Immature natural killer cell (primary cell): ENCODE measurements around the gene UBE2J2. TPM values are rescaled to one million over a fixed set of nuclear protein-coding genes. Genes with fewer than 3 reads are reported as not detected.
A peak's percentile ranks its signal among the peaks of the same experiment; 100 is the strongest.

Experiments
- DNase-seq, 3 donors: peaks; one replicate each; pipeline ENCODE4 v3.0.0; 2022; ENCODE audit warnings: mixed read lengths in 1 of 3
- H3K27ac Mint-ChIP-seq, 6 donors: one replicate each; pipeline ENCODE4 v1.8.0; 2020; ENCODE audit warnings: mixed read lengths in 6 of 6, mild to moderate bottlenecking in 5 of 6, inconsistent platforms in 4 of 6, moderate library complexity in 3 of 6
- H3K27me3 Mint-ChIP-seq, 3 donors: one replicate each; pipeline ENCODE4 v1.8.0; 2020 to 2021; ENCODE audit warnings: low read depth in 3 of 3, mild to moderate bottlenecking in 3 of 3, mixed read lengths in 3 of 3, moderate library complexity in 3 of 3, inconsistent platforms in 1 of 3
- H3K36me3 Mint-ChIP-seq, 3 donors: one replicate each; pipeline ENCODE4 v1.8.0; 2020; ENCODE audit warnings: mixed read lengths in 3 of 3, inconsistent platforms in 2 of 3, mild to moderate bottlenecking in 2 of 3
- H3K4me1 Mint-ChIP-seq, 2 donors: one replicate each; pipeline ENCODE4 v1.8.0; 2020; ENCODE audit warnings: inconsistent platforms in 2 of 2, mild to moderate bottlenecking in 2 of 2, mixed read lengths in 2 of 2, moderate library complexity in 1 of 2
- H3K4me3 Mint-ChIP-seq, 5 donors: one replicate each; pipeline ENCODE4 v1.8.0; 2020; ENCODE audit warnings: mild to moderate bottlenecking in 5 of 5, mixed read lengths in 5 of 5, inconsistent platforms in 3 of 5, moderate library complexity in 3 of 5
- H3K9me3 Mint-ChIP-seq, 6 donors: one replicate each; pipeline ENCODE4 v1.8.0; 2020; ENCODE audit warnings: mild to moderate bottlenecking in 6 of 6, mixed read lengths in 6 of 6, inconsistent platforms in 4 of 6, moderate library complexity in 3 of 6
- polyA plus RNA-seq, 3 donors: library from polyadenylated mRNA; unstranded; fragments of 300-500 nt; fragmentation: Illumina TruSeq; gene quantifications; one replicate each; pipeline ENCODE4 v1.2.3, GENCODE V29; 2021

UBE2J2 gene
- polyA plus RNA-seq, 3 donors from 2014 or later, result 77.8 to 105 (median 83.9) TPM

DNA sequence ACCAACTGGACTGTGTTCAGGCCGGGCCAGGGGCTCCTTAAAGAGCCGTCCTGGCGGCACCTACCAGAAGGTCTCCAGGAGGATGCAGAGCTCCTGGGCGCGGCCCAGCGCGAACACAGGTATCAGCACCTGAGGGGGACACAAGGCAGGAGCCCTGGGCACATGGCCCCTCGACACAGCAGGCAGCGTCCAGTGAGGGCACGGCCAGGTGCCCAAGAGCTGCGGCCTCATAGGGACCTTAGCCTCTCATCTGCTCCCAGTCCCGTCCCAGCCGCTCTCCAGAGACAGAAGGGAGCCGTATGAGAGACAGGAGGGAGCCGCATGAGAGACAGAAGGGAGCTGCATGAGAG is 40.6 kb upstream of the UBE2J2 start:
- H3K27ac Mint-ChIP-seq, result no peak overlapping the region
- H3K9me3 Mint-ChIP-seq, result no peaks in the 10 kb centered on the region
- H3K36me3 Mint-ChIP-seq, result peaks cover 0 to 4% (median 0%) of the 10 kb centered on the region in 3 donors
- H3K27me3 Mint-ChIP-seq, result peaks cover 0 to 3% (median 2%) of the 10 kb centered on the region in 3 donors
- peaks cover under 1 to 1% of the 10 kb centered on the region in 2 donors for H3K4me1 Mint-ChIP-seq
- DNase-seq, result no peak
- H3K4me3 Mint-ChIP-seq, result no peak overlapping the region

- Mint-ChIP-seq H3K4me3 (no peak overlapping the region), H3K27me3 (peaks cover 0 to 3% (median 3%) of the 10 kb centered on the region in 3 donors), H3K36me3 (peaks cover 0 to 4% (median 0%) of the 10 kb centered on the region in 3 donors), H3K27ac (no peak overlapping the region), H3K4me1 (no peaks in the 10 kb centered on the region), H3K9me3 (no peaks in the 10 kb centered on the region)
- DNase-seq, result no peak
Measured at GRCh38 chr1:1313500-1314236, 40.0 kb upstream of the UBE2J2 start.

DNA sequence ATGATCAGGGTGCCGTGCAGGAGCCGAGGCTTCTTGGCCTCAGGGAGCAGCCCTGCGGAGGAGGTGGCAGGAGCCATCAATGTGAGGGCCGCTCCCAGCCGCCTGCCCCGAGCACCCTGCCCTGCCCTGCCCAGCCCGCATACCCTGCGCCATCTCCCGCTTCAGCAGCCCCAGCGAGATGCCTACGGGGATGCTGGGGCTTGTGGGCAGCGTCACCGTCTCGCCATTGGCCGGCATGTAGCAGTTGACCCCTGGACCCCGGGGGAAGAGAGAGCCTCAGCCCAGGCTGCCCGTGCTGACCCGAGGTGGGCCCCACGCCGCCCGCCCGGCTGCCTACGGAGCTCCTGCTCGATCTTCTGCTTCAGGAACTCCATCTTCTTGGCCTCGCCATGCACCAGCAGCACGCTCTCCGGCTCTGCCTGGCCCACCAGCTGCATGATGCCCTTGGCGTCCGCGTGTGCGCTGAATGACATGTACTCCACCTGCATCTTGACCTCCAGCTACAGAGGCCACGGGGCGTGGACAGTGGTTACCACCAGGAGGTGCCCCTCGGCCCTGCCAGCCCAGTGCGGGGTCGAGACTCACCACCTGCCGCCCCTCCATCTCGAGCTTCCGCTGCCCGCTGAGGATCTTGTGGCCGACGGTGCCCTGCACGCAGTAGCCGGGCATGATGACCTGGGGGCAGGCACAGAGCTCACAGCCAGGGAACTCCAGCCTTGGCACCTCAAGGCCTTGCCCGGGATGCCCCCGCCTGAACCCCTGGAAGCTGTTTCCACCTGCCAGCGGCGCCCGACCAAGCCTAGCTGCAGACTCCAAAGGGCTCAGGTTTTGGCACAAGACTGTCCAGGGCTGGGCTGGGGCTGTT is 39.0 kb upstream of the UBE2J2 start:
- H3K4me1 Mint-ChIP-seq, result no peaks in the 10 kb centered on the region
- H3K27ac Mint-ChIP-seq, result no peak overlapping the region
- H3K4me3 Mint-ChIP-seq, result no peak overlapping the region
- DNase-seq, result no peak
- H3K9me3 Mint-ChIP-seq, result no peaks in the 10 kb centered on the region
- peaks cover 0 to 4% (median 0%) of the 10 kb centered on the region in 3 donors for H3K36me3 Mint-ChIP-seq
- peaks cover 2 to 7% (median 5%) of the 10 kb centered on the region in 3 donors for H3K27me3 Mint-ChIP-seq

GRCh38 chr1:1311107-1312104 is 37.8 kb upstream of the UBE2J2 start:
- Mint-ChIP-seq H3K27ac (no peak overlapping the region), H3K27me3 (peaks cover 5 to 10% (median 10%) of the 10 kb centered on the region in 3 donors)

DNA sequence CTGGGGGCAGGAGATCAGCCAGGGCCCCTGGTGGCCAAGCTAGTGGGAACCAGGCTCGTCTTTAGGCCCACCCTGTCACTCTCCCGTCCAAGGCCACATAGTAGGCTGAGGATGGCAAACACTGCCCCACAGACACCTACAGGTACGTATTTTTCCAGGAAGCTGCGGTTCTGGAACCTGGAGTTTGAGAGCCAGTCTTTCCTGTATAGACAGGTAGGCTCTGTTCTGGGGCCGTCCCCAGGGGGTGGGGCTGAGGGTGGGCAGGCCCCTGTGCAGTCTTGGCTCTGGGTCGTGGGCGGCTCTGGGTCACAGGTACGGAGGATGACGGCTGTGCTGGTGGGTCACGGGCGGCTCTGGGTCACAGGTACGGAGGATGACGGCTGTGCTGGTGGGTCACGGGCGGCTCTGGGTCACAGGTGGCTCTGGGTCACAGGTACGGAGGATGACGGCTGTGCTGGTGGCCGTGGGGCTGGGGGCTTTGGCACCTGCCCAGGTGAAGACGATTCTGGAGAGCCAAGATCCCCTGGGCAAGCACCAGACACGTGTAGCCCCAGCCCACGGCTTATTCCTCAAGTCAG is 36.9 kb upstream of the UBE2J2 start:
- Mint-ChIP-seq H3K27me3 (peaks cover 5 to 11% (median 10%) of the 10 kb centered on the region in 3 donors), H3K4me3 (peak overlapping the region in 4 of 5 donors; percentile 5 to 65 (median 40)), H3K27ac (peak overlapping the region in 1 of 6 donors; percentile 64), H3K36me3 (no peaks in the 10 kb centered on the region), H3K9me3 (no peaks in the 10 kb centered on the region), H3K4me1 (peaks cover 15% of the 10 kb centered on the region in 2 donors)
- no peak for DNase-seq

More at GRCh38 chr1:1311107-1312104, 37.8 kb upstream of the UBE2J2 start:
- Mint-ChIP-seq H3K4me1 (peaks cover 8% of the 10 kb centered on the region in 2 donors), H3K4me3 (no peak overlapping the region), H3K36me3 (no peaks in the 10 kb centered on the region), H3K9me3 (no peaks in the 10 kb centered on the region)
- no peak for DNase-seq

DNA sequence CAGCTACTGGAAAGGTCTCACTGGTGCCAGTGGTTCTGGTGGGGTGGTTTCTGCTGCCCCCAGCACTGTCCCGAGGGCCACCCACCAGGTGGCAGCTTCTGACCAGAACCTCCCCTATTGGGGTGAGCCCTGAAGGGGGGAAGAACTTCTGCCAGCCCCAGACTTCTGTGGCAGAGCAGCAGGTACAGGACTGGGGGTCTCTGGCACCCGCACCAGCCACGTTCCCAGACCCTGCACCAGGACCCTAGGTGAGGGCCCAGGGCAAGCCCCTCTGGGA is 36.4 kb upstream of the UBE2J2 start:
- Mint-ChIP-seq H3K9me3 (no peaks in the 10 kb centered on the region), H3K27me3 (peaks cover 5 to 11% (median 10%) of the 10 kb centered on the region in 3 donors), H3K4me1 (peaks cover 15 to 17% of the 10 kb centered on the region in 2 donors), H3K4me3 (peak overlapping the region in 2 of 5 donors; percentile 39 to 65), H3K36me3 (no peaks in the 10 kb centered on the region), H3K27ac (no peak overlapping the region)
- DNase-seq, result no peak

DNA sequence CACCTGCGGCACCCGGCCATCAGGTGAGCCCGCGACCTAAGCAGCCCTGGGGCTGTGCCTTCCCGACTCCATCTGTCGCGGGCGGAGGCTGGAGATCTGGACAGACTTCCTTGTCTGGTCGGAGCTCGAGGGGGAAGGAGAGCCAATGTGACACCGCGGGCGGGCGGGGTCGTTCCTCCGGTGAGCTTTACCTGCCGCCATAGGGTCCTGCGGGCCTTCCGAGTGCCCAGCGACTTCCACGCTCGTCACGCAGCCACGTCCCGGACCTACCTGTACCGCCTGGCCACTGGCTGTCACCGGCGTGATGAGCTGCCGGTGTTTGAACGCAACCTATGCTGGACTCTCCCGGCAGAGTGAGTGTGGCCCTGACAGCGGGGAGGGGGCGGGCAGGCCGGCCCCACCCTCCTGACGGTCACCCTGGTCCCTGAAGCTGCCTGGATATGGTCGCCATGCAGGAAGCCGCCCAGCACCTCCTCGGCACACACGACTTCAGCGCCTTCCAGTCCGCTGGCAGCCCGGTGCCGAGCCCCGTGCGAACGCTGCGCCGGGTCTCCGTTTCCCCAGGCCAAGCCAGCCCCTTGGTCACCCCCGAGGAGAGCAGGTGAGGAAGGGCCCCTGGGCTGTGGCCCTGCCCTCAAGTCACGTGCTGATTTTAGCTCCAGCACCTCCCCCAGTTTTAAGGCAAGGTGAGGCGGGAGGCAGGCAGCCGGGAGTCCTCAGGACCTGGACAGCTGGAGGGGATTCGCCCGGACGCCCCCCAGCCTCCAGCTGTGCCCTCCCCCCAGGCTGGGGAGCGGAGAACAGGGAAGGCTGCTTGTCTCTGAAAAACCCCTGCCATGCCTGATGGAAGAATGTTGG is 35.8 kb upstream of the UBE2J2 start:
- no peaks in the 10 kb centered on the region for H3K36me3 Mint-ChIP-seq
- H3K4me3 Mint-ChIP-seq, result peak overlapping the region; percentile 30 to 65 (median 64)
- peaks cover 15 to 18% of the 10 kb centered on the region in 2 donors for H3K4me1 Mint-ChIP-seq
- no peak for DNase-seq
- H3K9me3 Mint-ChIP-seq, result no peaks in the 10 kb centered on the region
- H3K27me3 Mint-ChIP-seq, result peaks cover 5 to 11% (median 10%) of the 10 kb centered on the region in 3 donors
- H3K27ac Mint-ChIP-seq, result peak overlapping the region in 2 of 6 donors; percentile 35 to 55

GRCh38 chr1:1308756-1309250 is 35.1 kb upstream of the UBE2J2 start:
- Mint-ChIP-seq H3K9me3 (no peaks in the 10 kb centered on the region), H3K27ac (peak overlapping the region in 5 of 6 donors; percentile 62 to 89 (median 84)), H3K4me3 (peak overlapping the region; percentile 76 to 89 (median 81)), H3K27me3 (peaks cover 5 to 11% (median 10%) of the 10 kb centered on the region in 3 donors), H3K36me3 (no peaks in the 10 kb centered on the region), H3K4me1 (peaks cover 15 to 18% of the 10 kb centered on the region in 2 donors)
- DNase-seq, result no peak

- Mint-ChIP-seq H3K27ac (peak within 1 kb of the TSS; percentile 62 to 89 (median 82)), H3K27me3 (peaks cover 5 to 11% (median 10%) of the 10 kb centered on the region in 3 donors), H3K36me3 (no peaks in the 10 kb centered on the region), H3K4me3 (peak within 1 kb of the TSS; percentile 80 to 89 (median 82)), H3K9me3 (no peaks in the 10 kb centered on the region), H3K4me1 (peaks cover 15 to 18% of the 10 kb centered on the region in 2 donors)
- DNase-seq, result peak; percentile 91 to 94 (median 93)
Measured at GRCh38 chr1:1307923-1308755, 34.5 kb upstream of the UBE2J2 start, which contains the start of the genes ACAP3 and PUSL1. Gene ACAP3 (minus strand): TSS chr1:1307930. CDS start chr1:1307815, 115 bp downstream. Gene PUSL1 (plus strand): TSS chr1:1308597. CDS start chr1:1308644, 47 bp downstream.

DNA sequence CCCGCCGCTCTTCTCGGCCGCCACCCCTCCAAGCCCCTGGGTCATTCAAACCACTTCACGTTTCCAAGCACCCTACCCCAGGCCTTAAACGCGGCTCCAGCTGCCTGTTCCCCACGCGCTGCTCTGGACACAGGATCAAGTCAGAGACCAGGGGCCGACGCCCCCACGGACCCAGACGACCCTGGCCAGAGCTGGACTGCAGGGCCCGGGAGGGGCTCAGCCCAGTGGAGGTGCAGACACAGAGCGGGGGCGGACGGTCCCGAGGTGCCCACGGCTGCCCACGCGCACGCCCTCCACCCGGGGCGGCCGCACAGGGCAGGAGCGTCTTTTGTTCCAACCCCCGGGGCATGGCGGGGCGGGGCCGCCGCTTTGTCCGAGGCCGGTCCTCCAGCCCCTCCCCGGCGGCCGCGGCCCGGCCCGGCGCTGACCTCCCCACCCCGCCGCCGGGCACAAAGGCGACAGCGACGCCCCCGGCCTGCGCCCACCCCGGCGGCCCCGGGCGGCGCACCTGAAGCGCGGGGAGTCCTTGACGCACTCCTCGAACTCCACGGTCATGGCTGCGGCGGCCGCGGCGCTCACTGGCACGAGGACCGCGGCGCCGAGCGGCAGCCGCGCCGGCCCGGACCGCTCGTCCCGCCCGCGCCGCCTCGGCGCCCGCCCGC is 33.7 kb upstream of the UBE2J2 start:
- H3K9me3 Mint-ChIP-seq, result no peaks in the 10 kb centered on the region
- no peak for DNase-seq

More for the DNA sequence above, 33.7 kb upstream of the UBE2J2 start:
- Mint-ChIP-seq H3K27me3 (peaks cover 5 to 11% (median 10%) of the 10 kb centered on the region in 3 donors), H3K4me3 (peak overlapping the region; percentile 78 to 88 (median 82)), H3K36me3 (no peaks in the 10 kb centered on the region), H3K4me1 (peaks cover 15 to 18% of the 10 kb centered on the region in 2 donors), H3K27ac (peak overlapping the region; percentile 60 to 81 (median 76))
